Measurements from ENCODE around the gene AADACL2.

AADACL2 gene

GRCh38 chr3:151733613-151734012, at the start of gene AADACL2:
TSS of gene AADACL2 (plus strand) at chr3:151733927. CDS start at chr3:151734036, 109 bp downstream.
- no peaks in the 10 kb centered on the region for H3K27me3 Mint-ChIP-seq
- DNase-seq (no peak), ATAC-seq (no peak)
- no peaks in the 10 kb centered on the region for H3K9me3 Mint-ChIP-seq
- H3K4me1 Mint-ChIP-seq: no peaks in the 10 kb centered on the region
- H3K27ac Mint-ChIP-seq: no peak within 1 kb of the TSS
- no peak within 1 kb of the TSS for H3K4me3 Mint-ChIP-seq
- no peaks in the 10 kb centered on the region for H3K36me3 Mint-ChIP-seq (ENCODE audit: low read depth)

GRCh38 chr3:151684094-151684493, 49.6 kb upstream of the AADACL2 start:
- Mint-ChIP-seq H3K4me3 (no peak overlapping the region), H3K9me3 (peaks cover 8% of the 10 kb centered on the region), H3K27me3 (peaks cover 4% of the 10 kb centered on the region), H3K4me1 (no peaks in the 10 kb centered on the region), H3K27ac (no peak overlapping the region), H3K36me3 (ENCODE audit: low read depth) (no peaks in the 10 kb centered on the region)
- ATAC-seq (no peak), DNase-seq (no peak)

- H3K27me3 Mint-ChIP-seq: no peaks in the 10 kb centered on the region
- no peak overlapping the region for H3K27ac Mint-ChIP-seq
- H3K4me1 Mint-ChIP-seq: no peaks in the 10 kb centered on the region
- ATAC-seq (peak; percentile 43), DNase-seq (no peak)
- no peak overlapping the region for H3K4me3 Mint-ChIP-seq
- no peaks in the 10 kb centered on the region for H3K36me3 Mint-ChIP-seq (ENCODE audit: low read depth)
- H3K9me3 Mint-ChIP-seq: peaks cover 8% of the 10 kb centered on the region
Observed at GRCh38 chr3:151686257-151686656, 47.5 kb upstream of the AADACL2 start.

GRCh38 chr3:151687076-151687475, 46.7 kb upstream of the AADACL2 start:
- no peaks in the 10 kb centered on the region for H3K27me3 Mint-ChIP-seq
- ATAC-seq (no peak), DNase-seq (no peak)
- no peaks in the 10 kb centered on the region for H3K36me3 Mint-ChIP-seq (ENCODE audit: low read depth)
- no peaks in the 10 kb centered on the region for H3K4me1 Mint-ChIP-seq
- H3K9me3 Mint-ChIP-seq: peaks cover 2% of the 10 kb centered on the region
- no peak overlapping the region for H3K4me3 Mint-ChIP-seq
- no peak overlapping the region for H3K27ac Mint-ChIP-seq

- Mint-ChIP-seq H3K4me3 (no peak overlapping the region), H3K4me1 (no peaks in the 10 kb centered on the region), H3K27ac (no peak overlapping the region), H3K9me3 (no peaks in the 10 kb centered on the region), H3K36me3 (ENCODE audit: low read depth) (no peaks in the 10 kb centered on the region), H3K27me3 (no peaks in the 10 kb centered on the region)
- ATAC-seq: no peak
- no peak for DNase-seq
Observed at GRCh38 chr3:151688571-151688970, 45.2 kb upstream of the AADACL2 start.

GRCh38 chr3:151690645-151691044, 43.1 kb upstream of the AADACL2 start:
- no peaks in the 10 kb centered on the region for H3K4me1 Mint-ChIP-seq
- H3K36me3 Mint-ChIP-seq (ENCODE audit: low read depth): no peaks in the 10 kb centered on the region
- H3K4me3 Mint-ChIP-seq: no peak overlapping the region
- H3K27ac Mint-ChIP-seq: no peak overlapping the region
- DNase-seq (no peak), ATAC-seq (no peak)
- no peaks in the 10 kb centered on the region for H3K27me3 Mint-ChIP-seq
- H3K9me3 Mint-ChIP-seq: no peaks in the 10 kb centered on the region

GRCh38 chr3:151697496-151697895, 36.2 kb upstream of the AADACL2 start:
- no peak for DNase-seq
- Mint-ChIP-seq H3K27ac (no peak overlapping the region), H3K27me3 (peaks cover 3% of the 10 kb centered on the region), H3K4me1 (no peaks in the 10 kb centered on the region), H3K36me3 (ENCODE audit: low read depth) (no peaks in the 10 kb centered on the region), H3K4me3 (no peak overlapping the region), H3K9me3 (peaks cover 4% of the 10 kb centered on the region)
- ATAC-seq: no peak

- no peak for DNase-seq
- no peak for ATAC-seq
- Mint-ChIP-seq H3K4me3 (no peak overlapping the region), H3K27me3 (peaks cover 2% of the 10 kb centered on the region), H3K9me3 (no peaks in the 10 kb centered on the region), H3K4me1 (no peaks in the 10 kb centered on the region), H3K27ac (no peak overlapping the region), H3K36me3 (ENCODE audit: low read depth) (no peaks in the 10 kb centered on the region)
Observed at GRCh38 chr3:151707216-151707615, 26.5 kb upstream of the AADACL2 start.

- Mint-ChIP-seq H3K4me1 (no peaks in the 10 kb centered on the region), H3K9me3 (peaks cover 11% of the 10 kb centered on the region), H3K4me3 (no peak overlapping the region), H3K36me3 (ENCODE audit: low read depth) (no peaks in the 10 kb centered on the region), H3K27ac (no peak overlapping the region), H3K27me3 (peaks cover 2% of the 10 kb centered on the region)
- DNase-seq (no peak), ATAC-seq (no peak)
Observed at GRCh38 chr3:151708868-151709267, 24.9 kb upstream of the AADACL2 start.

- Mint-ChIP-seq H3K9me3 (peaks cover 13% of the 10 kb centered on the region), H3K27me3 (peaks cover 2% of the 10 kb centered on the region), H3K36me3 (ENCODE audit: low read depth) (no peaks in the 10 kb centered on the region), H3K4me3 (no peak overlapping the region), H3K27ac (no peak overlapping the region), H3K4me1 (no peaks in the 10 kb centered on the region)
- ATAC-seq: no peak
- DNase-seq: no peak
Observed at GRCh38 chr3:151709847-151710246, 23.9 kb upstream of the AADACL2 start.

- no peak overlapping the region for H3K27ac Mint-ChIP-seq
- no peaks in the 10 kb centered on the region for H3K27me3 Mint-ChIP-seq
- no peak for ATAC-seq
- H3K4me1 Mint-ChIP-seq: no peaks in the 10 kb centered on the region
- H3K36me3 Mint-ChIP-seq (ENCODE audit: low read depth): no peaks in the 10 kb centered on the region
- peaks cover 4% of the 10 kb centered on the region for H3K9me3 Mint-ChIP-seq
- DNase-seq: no peak
- H3K4me3 Mint-ChIP-seq: no peak overlapping the region
Observed at GRCh38 chr3:151721294-151721693, 12.4 kb upstream of the AADACL2 start.

- Mint-ChIP-seq H3K4me3 (no peak overlapping the region), H3K4me1 (no peaks in the 10 kb centered on the region), H3K27me3 (no peaks in the 10 kb centered on the region), H3K9me3 (peaks cover 4% of the 10 kb centered on the region), H3K27ac (no peak overlapping the region), H3K36me3 (ENCODE audit: low read depth) (no peaks in the 10 kb centered on the region)
- DNase-seq: no peak
- no peak for ATAC-seq
Observed at GRCh38 chr3:151722856-151723255, 10.9 kb upstream of the AADACL2 start.

GRCh38 chr3:151724576-151725562, 8.9 kb upstream of the AADACL2 start:
- H3K9me3 Mint-ChIP-seq: peaks cover 4% of the 10 kb centered on the region
- ATAC-seq: no peak
- H3K4me1 Mint-ChIP-seq: no peaks in the 10 kb centered on the region
- H3K27me3 Mint-ChIP-seq: no peaks in the 10 kb centered on the region
- no peaks in the 10 kb centered on the region for H3K36me3 Mint-ChIP-seq (ENCODE audit: low read depth)
- no peak for DNase-seq
- no peak overlapping the region for H3K4me3 Mint-ChIP-seq
- no peak overlapping the region for H3K27ac Mint-ChIP-seq

GRCh38 chr3:151726016-151726415, 7.7 kb upstream of the AADACL2 start:
- no peak for DNase-seq
- H3K27me3 Mint-ChIP-seq: no peaks in the 10 kb centered on the region
- no peak overlapping the region for H3K27ac Mint-ChIP-seq
- no peak overlapping the region for H3K4me3 Mint-ChIP-seq
- H3K36me3 Mint-ChIP-seq (ENCODE audit: low read depth): no peaks in the 10 kb centered on the region
- H3K9me3 Mint-ChIP-seq: peaks cover 4% of the 10 kb centered on the region
- no peak for ATAC-seq
- no peaks in the 10 kb centered on the region for H3K4me1 Mint-ChIP-seq

- no peak for DNase-seq
- H3K4me1 Mint-ChIP-seq: no peaks in the 10 kb centered on the region
- H3K27ac Mint-ChIP-seq: no peak overlapping the region
- H3K36me3 Mint-ChIP-seq (ENCODE audit: low read depth): no peaks in the 10 kb centered on the region
- ATAC-seq: no peak
- no peaks in the 10 kb centered on the region for H3K9me3 Mint-ChIP-seq
- H3K27me3 Mint-ChIP-seq: no peaks in the 10 kb centered on the region
- no peak overlapping the region for H3K4me3 Mint-ChIP-seq
Observed at GRCh38 chr3:151732861-151733260, 866 bp upstream of the AADACL2 start.
